Measurements from ENCODE around the gene SLC30A7. TPM values are rescaled to one million over a fixed set of nuclear protein-coding genes. Genes with fewer than 3 reads are reported as not detected.
"Not testable (repeated sequence)": the region's sequence is repeated elsewhere in the genome, so short reads cannot be mapped to it uniquely, and the experiment has no call there.

SLC30A7 gene
- total RNA-seq, 1 donor from 2014 or later = 40.8 TPM

- intact Hi-C loops (cut with micrococcal nuclease) = no loop called here
- no peak for DNase-seq
- Mint-ChIP-seq H3K36me3 (ENCODE audit: low read depth) (no peaks in the 10 kb centered on the region), H3K4me1 (no peaks in the 10 kb centered on the region), H3K27ac (no peak overlapping the region), H3K27me3 (no peaks in the 10 kb centered on the region), H3K4me3 (no peak overlapping the region), H3K9me3 (no peaks in the 10 kb centered on the region)
Measured at GRCh38 chr1:100874433-100874832, 21.5 kb upstream of the SLC30A7 start.

- no peaks in the 10 kb centered on the region for H3K4me1 Mint-ChIP-seq
Measured at GRCh38 chr1:100875228-100875627, 20.7 kb upstream of the SLC30A7 start.

DNA sequence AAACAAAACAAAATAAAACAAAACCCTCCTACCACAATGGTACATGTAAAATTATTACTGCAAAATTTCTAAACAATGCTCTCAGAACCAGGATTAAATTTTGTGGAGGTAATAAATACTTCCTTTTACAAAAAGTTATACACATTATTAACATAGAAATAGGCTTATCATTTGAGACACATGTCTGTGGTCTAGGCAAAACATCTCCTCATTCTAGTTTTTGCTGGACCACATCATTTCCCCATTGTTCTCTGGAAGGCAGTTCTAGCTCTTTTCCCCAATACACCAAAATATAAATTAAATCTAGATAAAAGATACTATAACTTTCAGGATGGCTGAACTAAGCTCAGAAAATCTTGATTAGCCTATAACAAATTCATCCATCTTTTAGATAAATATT is 19.6 kb upstream of the SLC30A7 start:
- Mint-ChIP-seq H3K27ac (no peak overlapping the region), H3K36me3 (ENCODE audit: low read depth) (no peaks in the 10 kb centered on the region), H3K4me3 (no peak overlapping the region), H3K9me3 (no peaks in the 10 kb centered on the region), H3K4me1 (no peaks in the 10 kb centered on the region), H3K27me3 (no peaks in the 10 kb centered on the region)
- no peak for DNase-seq
- intact Hi-C loops (cut with micrococcal nuclease) = no loop called here

More at GRCh38 chr1:100875228-100875627, 20.7 kb upstream of the SLC30A7 start:
- H3K4me3 Mint-ChIP-seq = no peak overlapping the region
- H3K9me3 Mint-ChIP-seq = no peaks in the 10 kb centered on the region
- no peaks in the 10 kb centered on the region for H3K36me3 Mint-ChIP-seq (ENCODE audit: low read depth)
- intact Hi-C loops (cut with micrococcal nuclease) = no loop called here
- no peak overlapping the region for H3K27ac Mint-ChIP-seq
- H3K27me3 Mint-ChIP-seq = no peaks in the 10 kb centered on the region
- no peak for DNase-seq

DNA sequence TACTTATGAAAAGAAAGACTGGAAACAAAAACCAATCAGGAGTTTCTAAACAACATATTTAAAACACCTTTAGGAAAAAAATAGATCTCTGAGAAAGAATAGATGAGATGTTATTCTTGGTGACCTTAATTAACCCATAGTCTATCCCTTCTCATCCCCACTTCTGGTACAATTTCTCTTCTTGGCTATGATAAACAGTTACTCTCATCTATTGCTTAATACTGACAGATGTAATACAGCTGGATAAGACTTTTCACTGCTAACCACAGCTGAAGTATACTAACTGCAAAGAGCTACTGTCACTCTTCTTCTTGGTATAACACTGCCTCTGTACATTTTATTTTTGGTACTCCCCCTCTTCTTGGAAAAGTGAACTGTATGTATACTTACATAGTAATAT is 16.5 kb upstream of the SLC30A7 start:
- Mint-ChIP-seq H3K4me3 (no peak overlapping the region), H3K27ac (no peak overlapping the region), H3K27me3 (peaks cover 1% of the 10 kb centered on the region), H3K9me3 (no peaks in the 10 kb centered on the region), H3K36me3 (ENCODE audit: low read depth) (no peaks in the 10 kb centered on the region), H3K4me1 (no peaks in the 10 kb centered on the region)
- intact Hi-C loops (cut with micrococcal nuclease) = no loop called here
- no peak for DNase-seq

DNA sequence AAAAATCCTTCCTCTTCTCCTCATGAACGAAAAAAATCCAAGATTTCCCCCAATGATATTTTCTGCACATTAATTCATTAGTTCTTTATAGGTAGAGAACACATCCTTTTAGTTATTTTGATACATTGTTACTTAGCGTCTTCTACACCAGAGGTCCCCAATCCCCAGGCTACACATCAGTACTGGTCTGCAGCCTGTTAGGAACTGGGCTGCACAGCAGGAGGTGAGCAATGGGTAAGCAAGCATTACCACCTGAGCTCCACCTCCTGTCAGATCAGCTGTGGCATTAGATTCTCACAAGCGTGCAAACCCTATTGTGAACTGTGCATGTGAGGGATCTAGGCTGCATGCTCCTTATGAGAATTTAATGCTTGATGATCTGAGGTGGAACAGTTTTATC is 14.2 kb upstream of the SLC30A7 start:
- H3K27ac Mint-ChIP-seq = no peak overlapping the region
- no peak for DNase-seq
- intact Hi-C loops (cut with micrococcal nuclease) = no loop called here

DNA sequence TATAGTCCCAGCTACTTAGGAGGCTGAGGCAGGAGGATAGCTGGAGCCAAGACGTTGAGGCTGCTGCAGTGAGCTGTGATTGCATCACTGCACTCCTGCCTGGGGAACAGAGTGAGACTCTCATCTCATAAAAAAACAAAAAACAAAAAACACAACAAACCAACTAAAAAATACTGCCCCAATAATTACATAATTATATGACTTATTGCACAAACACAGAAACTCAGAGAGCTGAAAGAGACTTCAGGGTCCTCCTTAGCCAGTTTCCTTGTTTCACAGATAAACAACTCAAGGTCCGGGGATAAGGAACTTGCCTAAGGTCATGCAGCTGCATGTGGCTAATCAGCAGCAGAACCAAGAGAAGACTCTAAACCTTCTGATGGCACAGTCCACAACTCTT is 13.2 kb upstream of the SLC30A7 start:
- intact Hi-C loops (cut with micrococcal nuclease) = no loop called here
- H3K27ac Mint-ChIP-seq = no peak overlapping the region
- H3K4me3 Mint-ChIP-seq = no peak overlapping the region
- H3K27me3 Mint-ChIP-seq = peaks cover 1% of the 10 kb centered on the region
- no peaks in the 10 kb centered on the region for H3K4me1 Mint-ChIP-seq
- H3K9me3 Mint-ChIP-seq = no peaks in the 10 kb centered on the region
- no peak for DNase-seq
- H3K36me3 Mint-ChIP-seq (ENCODE audit: low read depth) = no peaks in the 10 kb centered on the region

More for the DNA sequence above, 14.2 kb upstream of the SLC30A7 start:
- Mint-ChIP-seq H3K9me3 (no peaks in the 10 kb centered on the region), H3K27me3 (peaks cover 1% of the 10 kb centered on the region), H3K4me3 (no peak overlapping the region), H3K4me1 (no peaks in the 10 kb centered on the region), H3K36me3 (ENCODE audit: low read depth) (no peaks in the 10 kb centered on the region)

DNA sequence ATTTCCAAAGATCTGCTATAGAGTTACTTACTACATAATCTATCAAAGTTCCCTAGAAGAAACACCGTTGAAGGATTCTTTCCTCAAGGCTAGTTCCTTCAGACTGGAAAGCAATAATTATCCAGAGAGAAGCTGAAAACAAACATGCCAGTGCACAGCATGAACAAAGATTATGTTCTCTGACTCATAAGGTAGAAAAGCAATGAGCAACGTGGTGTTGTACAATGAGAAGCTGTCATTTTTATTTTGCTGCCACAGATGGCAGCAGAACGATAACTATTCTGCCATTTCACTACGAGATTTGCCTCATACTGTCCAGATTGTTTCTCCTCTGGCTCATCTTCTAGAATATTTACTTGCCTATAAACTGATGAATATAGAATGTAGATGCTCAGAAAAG is 11.9 kb upstream of the SLC30A7 start:
- Mint-ChIP-seq H3K36me3 (ENCODE audit: low read depth) (peaks cover 3% of the 10 kb centered on the region), H3K4me1 (no peaks in the 10 kb centered on the region), H3K27me3 (peaks cover 1% of the 10 kb centered on the region), H3K9me3 (peaks cover 9% of the 10 kb centered on the region), H3K27ac (no peak overlapping the region), H3K4me3 (no peak overlapping the region)
- intact Hi-C loops (cut with micrococcal nuclease) = no loop called here
- no peak for DNase-seq

DNA sequence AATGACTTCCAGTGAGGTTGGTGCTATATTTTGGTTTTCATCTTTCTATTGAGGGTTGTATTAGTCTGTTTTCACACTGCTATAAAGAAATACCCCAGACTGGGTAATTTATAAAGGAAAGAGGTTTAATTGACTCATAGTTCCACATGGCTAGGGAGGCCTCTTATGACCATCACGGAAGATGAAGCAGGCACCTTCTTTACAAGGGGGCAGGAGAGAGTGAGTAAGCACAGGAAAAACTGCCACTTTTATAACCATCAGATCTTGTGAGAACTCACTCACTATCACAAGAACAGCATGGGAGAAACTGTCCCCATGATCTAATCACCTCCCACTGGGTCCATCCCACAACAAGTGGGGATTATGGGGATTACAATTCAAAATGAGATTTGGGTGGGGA is 6.9 kb upstream of the SLC30A7 start:
- H3K9me3 Mint-ChIP-seq = peaks cover 29% of the 10 kb centered on the region
- H3K36me3 Mint-ChIP-seq (ENCODE audit: low read depth); H3K4me1 Mint-ChIP-seq; intact Hi-C loops (cut with micrococcal nuclease); DNase-seq; H3K4me3 Mint-ChIP-seq; H3K27me3 Mint-ChIP-seq; H3K27ac Mint-ChIP-seq: not testable (repeated sequence)

DNA sequence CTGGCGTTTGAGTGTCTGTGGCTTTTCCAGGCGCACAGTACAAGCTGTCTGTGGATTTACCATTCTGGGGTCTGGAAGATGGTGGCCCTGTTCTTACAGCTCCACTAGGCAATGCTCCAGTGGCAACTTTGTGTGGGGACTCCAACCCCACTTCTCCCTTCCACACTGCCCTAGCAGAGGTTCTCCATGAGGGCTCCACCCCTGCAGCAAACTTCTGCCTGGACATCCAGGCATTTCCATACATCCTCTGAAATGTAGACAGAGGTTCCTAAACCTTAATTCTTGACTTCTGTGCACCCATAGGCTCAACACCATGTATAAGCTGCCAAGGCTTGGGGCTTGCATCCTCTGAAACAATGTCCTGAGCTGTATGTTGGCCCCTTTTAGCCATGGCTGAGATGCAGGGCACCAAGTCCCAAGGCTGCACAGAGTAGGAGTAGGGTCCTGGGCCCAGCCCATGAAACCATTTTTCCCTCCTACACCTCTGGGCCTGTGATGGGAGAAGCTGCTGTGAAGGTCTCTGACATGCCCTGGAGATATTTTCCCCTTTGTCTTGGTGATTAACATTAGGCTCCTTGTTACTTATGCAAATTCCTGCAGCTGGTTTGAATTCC is 5.9 kb upstream of the SLC30A7 start:
- not testable (repeated sequence) for H3K27ac Mint-ChIP-seq
- intact Hi-C loops (cut with micrococcal nuclease) = loop anchor here (10.0 kb wide), 2 partner anchors 565 to 855 kb away; a partner anchor contains a TSS

GRCh38 chr1:100891380-100891779 is 4.5 kb upstream of the SLC30A7 start:
- no peak overlapping the region for H3K27ac Mint-ChIP-seq
- H3K4me1 Mint-ChIP-seq = peaks cover 17% of the 10 kb centered on the region
- H3K36me3 Mint-ChIP-seq (ENCODE audit: low read depth) = peaks cover 12% of the 10 kb centered on the region
- no peak for DNase-seq
- intact Hi-C loops (cut with micrococcal nuclease) = loop anchor here (10.0 kb wide), 2 partner anchors 563 to 857 kb away; a partner anchor contains a TSS
- no peaks in the 10 kb centered on the region for H3K27me3 Mint-ChIP-seq
- H3K4me3 Mint-ChIP-seq = no peak overlapping the region
- peaks cover 29% of the 10 kb centered on the region for H3K9me3 Mint-ChIP-seq

More for the DNA sequence above, 5.9 kb upstream of the SLC30A7 start:
- H3K9me3 Mint-ChIP-seq = peaks cover 29% of the 10 kb centered on the region
- not testable (repeated sequence) for H3K27me3 Mint-ChIP-seq; H3K4me3 Mint-ChIP-seq; H3K36me3 Mint-ChIP-seq (ENCODE audit: low read depth); H3K4me1 Mint-ChIP-seq; DNase-seq

GRCh38 chr1:100892554-100892953 is 3.3 kb upstream of the SLC30A7 start:
- no peak overlapping the region for H3K27ac Mint-ChIP-seq
- intact Hi-C loops (cut with micrococcal nuclease) = loop anchor here (10.0 kb wide), 2 partner anchors 562 to 858 kb away; a partner anchor contains a TSS
- peaks cover 19% of the 10 kb centered on the region for H3K36me3 Mint-ChIP-seq (ENCODE audit: low read depth)
- no peak for DNase-seq
- peaks cover 29% of the 10 kb centered on the region for H3K9me3 Mint-ChIP-seq
- H3K4me3 Mint-ChIP-seq = no peak overlapping the region
- H3K4me1 Mint-ChIP-seq = peaks cover 22% of the 10 kb centered on the region
- no peaks in the 10 kb centered on the region for H3K27me3 Mint-ChIP-seq

DNA sequence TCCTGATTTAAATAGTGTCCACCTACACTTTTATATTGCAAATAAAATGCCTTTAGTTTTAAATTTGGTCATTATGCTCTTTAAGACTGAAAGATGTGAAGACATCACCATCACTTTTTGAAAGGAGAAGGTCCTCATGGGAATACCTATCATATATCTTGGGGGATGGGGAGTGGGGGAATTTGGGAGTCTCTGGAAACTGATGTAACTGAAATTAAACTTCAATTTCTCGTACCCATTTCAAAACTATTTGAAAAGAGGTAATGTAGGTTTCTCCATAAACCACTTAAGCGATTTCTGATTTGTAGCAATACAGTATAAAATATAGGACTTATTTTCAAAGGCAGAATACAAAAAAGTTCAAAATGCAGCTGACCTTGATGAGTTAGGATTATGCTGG is 2.2 kb upstream of the SLC30A7 start:
- H3K4me3 Mint-ChIP-seq = peak overlapping the region; percentile 29
- DNase-seq = no peak
- no peak overlapping the region for H3K27ac Mint-ChIP-seq
- H3K9me3 Mint-ChIP-seq = peaks cover 22% of the 10 kb centered on the region
- intact Hi-C loops (cut with micrococcal nuclease) = loop anchor here (2.0 to 10.0 kb wide), 4 partner anchors 541 to 859 kb away; partner anchors contain the start of genes CDC14A and RTCA
- peaks cover 27% of the 10 kb centered on the region for H3K4me1 Mint-ChIP-seq
- no peaks in the 10 kb centered on the region for H3K27me3 Mint-ChIP-seq
- H3K36me3 Mint-ChIP-seq (ENCODE audit: low read depth) = peaks cover 22% of the 10 kb centered on the region

DNA sequence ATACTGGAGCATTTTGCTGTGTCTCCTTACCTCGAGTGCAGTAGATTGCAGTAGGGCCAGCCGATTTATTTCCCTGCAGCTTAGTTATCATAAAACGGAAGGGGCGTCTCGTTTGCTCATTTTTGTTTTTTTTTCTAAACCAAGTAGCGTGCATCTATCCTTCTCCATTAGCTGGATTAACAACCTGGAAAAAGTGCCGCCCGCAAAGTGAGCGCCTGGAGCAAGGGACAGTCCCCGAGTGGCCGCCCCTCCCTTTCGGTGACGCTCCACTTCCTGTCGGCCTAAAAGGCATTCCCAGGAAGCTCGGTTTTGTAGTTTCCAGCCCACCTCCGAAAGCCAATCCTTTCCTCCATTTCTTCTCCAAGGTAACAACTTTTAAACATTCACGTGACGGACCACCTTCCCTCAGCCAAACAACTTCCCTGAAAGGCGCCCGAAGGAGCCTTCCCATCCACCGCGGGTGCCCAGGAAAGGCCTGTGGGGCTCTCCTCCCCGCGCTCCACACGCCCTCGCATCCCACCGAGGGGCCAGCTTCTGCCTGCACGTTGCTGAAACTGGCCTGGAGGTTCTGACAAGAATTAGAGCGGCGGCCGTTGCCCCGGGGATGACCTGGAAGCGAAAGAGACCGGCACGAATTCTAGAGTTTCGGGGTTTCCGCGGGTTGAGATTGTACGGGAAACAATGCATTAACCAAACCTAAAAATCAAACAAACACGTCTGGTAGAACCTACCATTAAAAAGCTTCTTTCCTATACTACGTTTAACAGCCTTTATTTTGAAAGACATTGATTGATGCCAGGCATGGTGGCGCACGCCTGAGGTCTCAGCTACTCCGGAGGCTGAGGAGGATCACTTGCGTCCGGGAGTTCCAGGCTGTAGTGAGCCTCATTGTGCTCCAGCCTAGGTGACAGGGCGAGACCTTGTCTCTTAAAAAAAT is 1.0 kb upstream of the SLC30A7 start, which contains the start of gene EXTL2:
Gene EXTL2, minus strand, starts transcription at position 240 of the 937 bp plus-strand sequence. CDS start 6,085 bp downstream, outside the sequence.
- intact Hi-C loops (cut with micrococcal nuclease) = loop anchor here (2.0 to 10.0 kb wide), 4 partner anchors 542 to 860 kb away; partner anchors contain the start of genes CDC14A and RTCA
- Mint-ChIP-seq H3K4me3 (peak within 1 kb of the TSS; percentile 100), H3K9me3 (peaks cover 15% of the 10 kb centered on the region), H3K36me3 (ENCODE audit: low read depth) (peaks cover 29% of the 10 kb centered on the region), H3K27ac (peak within 1 kb of the TSS; percentile 100), H3K27me3 (no peaks in the 10 kb centered on the region), H3K4me1 (peaks cover 34% of the 10 kb centered on the region)
- DNase-seq = peak; percentile 86

Measured in activated CD4-positive, alpha-beta T cell treated with anti-CD3 and anti-CD28 coated beads, Interleukin-2, amount 10 ng/mL, durations not matched to agents 24 days and 14 days (primary cell).